ENCODE data around the gene SYNM. TPM values are rescaled to one million over a fixed set of nuclear protein-coding genes. Genes with fewer than 3 reads are reported as not detected.

SYNM gene
- total and polyA plus RNA-seq, 2 donors: 3.4 to 10.5 TPM

DNA sequence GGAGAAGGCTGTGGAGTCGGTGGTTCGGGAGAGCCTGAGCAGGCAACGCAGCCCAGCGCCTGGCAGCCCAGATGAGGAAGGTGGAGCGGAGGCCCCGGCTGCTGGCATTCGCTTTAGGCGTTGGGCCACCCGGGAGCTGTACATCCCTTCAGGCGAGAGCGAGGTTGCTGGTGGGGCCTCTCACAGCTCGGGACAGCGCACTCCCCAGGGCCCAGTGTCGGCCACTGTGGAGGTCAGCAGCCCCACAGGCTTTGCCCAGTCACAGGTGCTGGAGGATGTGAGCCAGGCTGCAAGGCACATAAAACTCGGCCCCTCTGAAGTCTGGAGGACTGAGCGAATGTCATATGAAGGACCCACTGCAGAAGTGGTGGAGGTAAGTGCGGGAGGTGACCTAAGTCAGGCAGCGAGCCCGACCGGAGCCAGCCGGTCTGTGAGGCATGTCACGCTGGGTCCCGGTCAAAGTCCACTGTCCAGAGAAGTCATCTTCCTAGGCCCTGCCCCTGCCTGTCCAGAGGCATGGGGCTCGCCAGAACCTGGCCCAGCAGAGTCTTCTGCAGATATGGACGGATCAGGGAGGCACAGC lies 26.7 kb downstream of the SYNM start:
- no peak overlapping the region for H3K4me3 ChIP-seq (ENCODE audit: low read length in 2 of 2)
- H3K36me3 ChIP-seq (ENCODE audit: control insufficient read depth in 2 of 2, insufficient read depth in 2 of 2, low read length in 1 of 2): peaks cover 0 to 3% of the 10 kb centered on the region in 2 donors
- no peaks in the 10 kb centered on the region for H3K9me3 ChIP-seq (ENCODE audit: control insufficient read depth in 2 of 2, insufficient read depth in 1 of 2, low read length in 1 of 2)
- H3K4me1 ChIP-seq (ENCODE audit: control insufficient read depth in 2 of 2, insufficient read depth in 2 of 2, low read length in 2 of 2): peaks cover 0 to 2% of the 10 kb centered on the region in 2 donors
- 97% methylated on average over 25 of the region's 25 CpGs for WGBS
- H3K27me3 ChIP-seq (ENCODE audit: control insufficient read depth in 2 of 2, insufficient read depth in 1 of 2, low read length in 1 of 2): no peaks in the 10 kb centered on the region
- H3K27ac ChIP-seq (ENCODE audit: low read depth in 1 of 2, low read length in 1 of 2): no peak overlapping the region
- DNase-seq (ENCODE audit: low read depth in 6 of 9, low spot score in 9 of 9): no peak

DNA sequence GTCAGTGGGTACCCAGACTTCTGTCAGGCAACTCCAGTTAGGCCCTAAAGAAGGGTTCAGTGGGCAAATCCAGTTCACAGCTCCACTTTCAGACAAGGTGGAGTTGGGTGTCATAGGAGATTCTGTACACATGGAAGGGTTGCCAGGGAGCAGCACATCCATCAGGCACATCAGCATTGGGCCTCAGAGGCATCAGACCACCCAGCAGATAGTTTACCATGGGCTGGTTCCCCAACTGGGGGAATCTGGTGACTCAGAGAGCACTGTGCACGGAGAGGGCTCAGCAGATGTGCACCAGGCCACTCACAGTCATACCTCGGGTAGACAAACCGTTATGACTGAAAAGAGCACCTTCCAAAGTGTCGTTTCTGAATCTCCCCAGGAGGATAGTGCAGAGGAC lies 27.2 kb downstream of the SYNM start:
- no peaks in the 10 kb centered on the region for H3K27me3 ChIP-seq (ENCODE audit: control insufficient read depth in 2 of 2, insufficient read depth in 1 of 2, low read length in 1 of 2)
- peaks cover 0 to 3% of the 10 kb centered on the region in 2 donors for H3K36me3 ChIP-seq (ENCODE audit: control insufficient read depth in 2 of 2, insufficient read depth in 2 of 2, low read length in 1 of 2)
- over 99% methylated on average over 4 of the region's 4 CpGs for WGBS
- peaks cover 0 to 2% of the 10 kb centered on the region in 2 donors for H3K4me1 ChIP-seq (ENCODE audit: control insufficient read depth in 2 of 2, insufficient read depth in 2 of 2, low read length in 2 of 2)
- no peak for DNase-seq (ENCODE audit: low read depth in 6 of 9, low spot score in 9 of 9)
- no peaks in the 10 kb centered on the region for H3K9me3 ChIP-seq (ENCODE audit: control insufficient read depth in 2 of 2, insufficient read depth in 1 of 2, low read length in 1 of 2)
- H3K27ac ChIP-seq (ENCODE audit: low read depth in 1 of 2, low read length in 1 of 2): no peak overlapping the region
- no peak overlapping the region for H3K4me3 ChIP-seq (ENCODE audit: low read length in 2 of 2)

DNA sequence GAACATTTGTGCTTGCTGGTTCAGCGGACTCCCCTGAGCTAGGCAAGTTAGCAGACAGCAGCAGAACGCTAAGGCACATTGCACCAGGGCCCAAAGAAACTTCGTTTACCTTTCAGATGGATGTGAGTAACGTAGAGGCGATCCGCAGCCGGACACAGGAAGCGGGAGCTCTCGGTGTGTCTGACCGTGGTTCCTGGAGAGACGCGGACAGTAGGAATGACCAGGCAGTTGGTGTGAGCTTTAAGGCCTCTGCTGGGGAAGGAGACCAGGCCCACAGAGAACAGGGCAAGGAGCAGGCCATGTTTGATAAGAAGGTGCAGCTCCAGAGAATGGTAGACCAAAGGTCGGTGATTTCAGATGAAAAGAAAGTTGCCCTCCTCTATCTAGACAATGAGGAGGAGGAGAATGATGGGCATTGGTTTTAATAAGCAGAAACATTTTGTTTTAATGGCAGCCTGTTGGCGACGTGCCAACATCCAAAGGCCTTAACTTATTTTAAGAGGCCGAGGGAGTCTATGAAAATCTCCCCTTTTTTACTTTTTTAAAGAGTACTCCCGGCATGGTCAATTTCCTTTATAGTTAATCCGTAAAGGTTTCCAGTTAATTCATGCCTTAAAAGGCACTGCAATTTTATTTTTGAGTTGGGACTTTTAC lies 27.9 kb downstream of the SYNM start:
- 98% methylated on average over 18 of the region's 18 CpGs for WGBS
- Histone ChIP-seq H3K27me3 (ENCODE audit: control insufficient read depth in 2 of 2, insufficient read depth in 1 of 2, low read length in 1 of 2) (no peaks in the 10 kb centered on the region), H3K36me3 (ENCODE audit: control insufficient read depth in 2 of 2, insufficient read depth in 2 of 2, low read length in 1 of 2) (peaks cover 0 to 3% of the 10 kb centered on the region in 2 donors), H3K9me3 (ENCODE audit: control insufficient read depth in 2 of 2, insufficient read depth in 1 of 2, low read length in 1 of 2) (no peaks in the 10 kb centered on the region), H3K4me1 (ENCODE audit: control insufficient read depth in 2 of 2, insufficient read depth in 2 of 2, low read length in 2 of 2) (peaks cover 0 to 2% of the 10 kb centered on the region in 2 donors), H3K4me3 (ENCODE audit: low read length in 2 of 2) (no peak overlapping the region), H3K27ac (ENCODE audit: low read depth in 1 of 2, low read length in 1 of 2) (no peak overlapping the region)
- no peak for DNase-seq (ENCODE audit: low read depth in 6 of 9, low spot score in 9 of 9)

DNA sequence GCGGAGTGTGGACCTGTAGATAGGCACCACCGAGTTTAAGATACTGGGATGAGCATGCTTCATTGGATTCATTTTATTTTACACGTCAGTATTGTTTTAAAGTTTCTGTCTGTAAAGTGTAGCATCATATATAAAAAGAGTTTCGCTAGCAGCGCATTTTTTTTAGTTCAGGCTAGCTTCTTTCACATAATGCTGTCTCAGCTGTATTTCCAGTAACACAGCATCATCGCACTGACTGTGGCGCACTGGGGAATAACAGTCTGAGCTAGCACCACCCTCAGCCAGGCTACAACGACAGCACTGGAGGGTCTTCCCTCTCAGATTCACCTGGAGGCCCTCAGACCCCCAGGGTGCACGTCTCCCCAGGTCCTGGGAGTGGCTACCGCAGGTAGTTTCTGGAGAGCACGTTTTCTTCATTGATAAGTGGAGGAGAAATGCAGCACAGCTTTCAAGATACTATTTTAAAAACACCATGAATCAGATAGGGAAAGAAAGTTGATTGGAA lies 29.5 kb downstream of the SYNM start:
- 93% methylated on average over 11 of the region's 11 CpGs for WGBS
- Histone ChIP-seq H3K27me3 (ENCODE audit: control insufficient read depth in 2 of 2, insufficient read depth in 1 of 2, low read length in 1 of 2) (no peaks in the 10 kb centered on the region), H3K4me3 (ENCODE audit: low read length in 2 of 2) (no peak overlapping the region), H3K36me3 (ENCODE audit: control insufficient read depth in 2 of 2, insufficient read depth in 2 of 2, low read length in 1 of 2) (peaks cover 0 to 3% of the 10 kb centered on the region in 2 donors), H3K9me3 (ENCODE audit: control insufficient read depth in 2 of 2, insufficient read depth in 1 of 2, low read length in 1 of 2) (no peaks in the 10 kb centered on the region), H3K4me1 (ENCODE audit: control insufficient read depth in 2 of 2, insufficient read depth in 2 of 2, low read length in 2 of 2) (peaks cover 0 to 2% of the 10 kb centered on the region in 2 donors), H3K27ac (ENCODE audit: low read depth in 1 of 2, low read length in 1 of 2) (no peak overlapping the region)
- no peak for DNase-seq (ENCODE audit: low read depth in 6 of 9, low spot score in 9 of 9)

DNA sequence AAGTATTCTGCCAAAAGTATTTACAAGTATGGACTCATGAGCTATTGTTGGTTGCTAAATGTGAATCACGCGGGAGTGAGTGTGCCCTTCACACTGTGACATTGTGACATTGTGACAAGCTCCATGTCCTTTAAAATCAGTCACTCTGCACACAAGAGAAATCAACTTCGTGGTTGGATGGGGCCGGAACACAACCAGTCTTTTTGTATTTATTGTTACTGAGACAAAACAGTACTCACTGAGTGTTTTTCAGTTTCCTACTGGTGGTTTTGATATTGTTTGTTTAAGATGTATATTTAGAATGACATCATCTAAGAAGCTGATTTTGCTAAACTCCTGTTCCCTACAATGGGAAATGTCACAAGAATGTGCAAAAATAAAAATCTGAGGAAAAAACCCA lies 30.3 kb downstream of the SYNM start:
- Histone ChIP-seq H3K36me3 (ENCODE audit: control insufficient read depth in 2 of 2, insufficient read depth in 2 of 2, low read length in 1 of 2) (no peaks in the 10 kb centered on the region), H3K4me1 (ENCODE audit: control insufficient read depth in 2 of 2, insufficient read depth in 2 of 2, low read length in 2 of 2) (peaks cover 0 to 2% of the 10 kb centered on the region in 2 donors)
- WGBS: 88% methylated on average over 4 of the region's 4 CpGs

DNA sequence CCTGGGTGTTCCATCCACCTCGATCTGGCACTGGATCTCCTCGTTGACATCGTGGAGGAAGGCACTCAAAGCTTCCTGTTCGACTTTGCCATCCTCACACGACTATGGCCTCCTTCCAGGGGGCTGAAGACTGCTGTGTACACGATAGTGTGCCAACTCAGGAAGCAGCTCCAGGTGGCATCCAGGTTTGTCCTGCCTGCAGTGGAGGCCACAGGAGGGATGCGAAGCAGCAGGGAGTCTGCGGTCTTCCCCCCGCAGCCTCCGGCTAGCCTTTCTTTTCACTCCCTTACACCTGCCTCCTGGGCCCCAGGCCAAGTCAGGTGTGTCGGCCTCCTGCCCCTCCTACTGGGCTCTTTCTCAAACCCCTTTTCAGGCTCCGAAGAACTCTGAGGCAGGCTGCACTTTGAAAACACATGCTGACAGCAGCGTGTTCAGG lies 32.2 kb downstream of the SYNM start:
- Histone ChIP-seq H3K4me3 (ENCODE audit: low read length in 2 of 2) (no peak overlapping the region), H3K27ac (ENCODE audit: low read depth in 1 of 2, low read length in 1 of 2) (no peak overlapping the region), H3K4me1 (ENCODE audit: control insufficient read depth in 2 of 2, insufficient read depth in 2 of 2, low read length in 2 of 2) (peaks cover 0 to 2% of the 10 kb centered on the region in 2 donors), H3K36me3 (ENCODE audit: control insufficient read depth in 2 of 2, insufficient read depth in 2 of 2, low read length in 1 of 2) (no peaks in the 10 kb centered on the region), H3K27me3 (ENCODE audit: control insufficient read depth in 2 of 2, insufficient read depth in 1 of 2, low read length in 1 of 2) (no peaks in the 10 kb centered on the region), H3K9me3 (ENCODE audit: control insufficient read depth in 2 of 2, insufficient read depth in 1 of 2, low read length in 1 of 2) (no peaks in the 10 kb centered on the region)
- 96% methylated on average over 13 of the region's 13 CpGs for WGBS
- peak in 1 of 9 donors; percentile 3 for DNase-seq (ENCODE audit: low read depth in 6 of 9, low spot score in 9 of 9)

More for the DNA sequence above, 30.3 kb downstream of the SYNM start:
- no peaks in the 10 kb centered on the region for H3K27me3 ChIP-seq (ENCODE audit: control insufficient read depth in 2 of 2, insufficient read depth in 1 of 2, low read length in 1 of 2)
- no peaks in the 10 kb centered on the region for H3K9me3 ChIP-seq (ENCODE audit: control insufficient read depth in 2 of 2, insufficient read depth in 1 of 2, low read length in 1 of 2)
- H3K4me3 ChIP-seq (ENCODE audit: low read length in 2 of 2): no peak overlapping the region
- no peak overlapping the region for H3K27ac ChIP-seq (ENCODE audit: low read depth in 1 of 2, low read length in 1 of 2)
- no peak for DNase-seq (ENCODE audit: low read depth in 6 of 9, low spot score in 9 of 9)

DNA sequence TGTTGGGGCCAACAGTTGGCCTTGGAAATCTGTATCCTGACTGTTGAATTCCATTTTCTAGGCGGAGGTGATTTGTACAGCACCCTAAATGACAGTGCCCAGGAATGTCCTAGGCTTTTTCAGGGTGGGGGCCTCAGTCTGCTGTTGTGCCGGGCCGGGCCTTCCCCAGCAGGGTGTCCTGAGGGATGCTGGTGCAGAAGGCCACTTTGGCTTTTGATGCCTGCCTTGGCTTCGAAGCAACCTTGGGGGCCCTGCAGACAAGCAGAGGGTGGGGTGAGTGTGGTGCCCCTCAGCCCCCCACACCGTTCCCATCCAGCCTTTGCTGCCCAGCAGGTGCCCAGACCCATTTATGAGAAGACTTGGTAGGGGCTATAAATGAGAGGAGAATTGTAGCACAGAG lies 33.0 kb downstream of the SYNM start:
- no peaks in the 10 kb centered on the region for H3K27me3 ChIP-seq (ENCODE audit: control insufficient read depth in 2 of 2, insufficient read depth in 1 of 2, low read length in 1 of 2)
- no peak for DNase-seq (ENCODE audit: low read depth in 6 of 9, low spot score in 9 of 9)
- 97% methylated on average over 5 of the region's 5 CpGs for WGBS
- no peaks in the 10 kb centered on the region for H3K9me3 ChIP-seq (ENCODE audit: control insufficient read depth in 2 of 2, insufficient read depth in 1 of 2, low read length in 1 of 2)
- no peaks in the 10 kb centered on the region for H3K36me3 ChIP-seq (ENCODE audit: control insufficient read depth in 2 of 2, insufficient read depth in 2 of 2, low read length in 1 of 2)
- H3K4me1 ChIP-seq (ENCODE audit: control insufficient read depth in 2 of 2, insufficient read depth in 2 of 2, low read length in 2 of 2): no peaks in the 10 kb centered on the region
- no peak overlapping the region for H3K4me3 ChIP-seq (ENCODE audit: low read length in 2 of 2)
- H3K27ac ChIP-seq (ENCODE audit: low read depth in 1 of 2, low read length in 1 of 2): no peak overlapping the region

DNA sequence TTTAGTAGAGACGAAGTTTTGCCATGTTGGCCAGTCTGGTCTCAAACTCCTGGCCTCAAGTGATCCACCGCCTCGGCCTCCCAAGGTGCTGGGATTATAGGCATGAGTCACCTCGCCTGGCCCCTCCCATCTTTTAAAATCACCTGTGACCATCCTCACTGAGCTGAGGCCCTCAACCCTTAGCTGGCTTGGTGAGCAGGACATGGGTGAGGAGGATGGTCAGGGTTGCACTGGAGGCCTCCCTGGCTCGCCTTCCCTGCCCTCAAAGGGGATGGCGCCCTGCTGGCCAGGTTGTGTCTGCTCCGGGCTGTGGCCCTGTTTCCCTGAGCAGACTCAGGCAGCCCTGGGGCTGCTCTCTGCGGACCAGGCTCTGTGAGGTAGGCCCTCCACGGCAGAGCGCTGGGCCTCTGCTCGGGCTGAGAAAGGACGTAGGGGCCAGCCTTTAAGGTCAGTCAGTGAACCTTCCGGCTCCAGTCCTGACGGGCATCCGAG lies 33.7 kb downstream of the SYNM start:
- WGBS: 98% methylated on average over 15 of the region's 15 CpGs
- H3K4me3 ChIP-seq (ENCODE audit: low read length in 2 of 2): no peak overlapping the region
- no peaks in the 10 kb centered on the region for H3K36me3 ChIP-seq (ENCODE audit: control insufficient read depth in 2 of 2, insufficient read depth in 2 of 2, low read length in 1 of 2)
- no peak for DNase-seq (ENCODE audit: low read depth in 6 of 9, low spot score in 9 of 9)
- H3K9me3 ChIP-seq (ENCODE audit: control insufficient read depth in 2 of 2, insufficient read depth in 1 of 2, low read length in 1 of 2): no peaks in the 10 kb centered on the region
- H3K4me1 ChIP-seq (ENCODE audit: control insufficient read depth in 2 of 2, insufficient read depth in 2 of 2, low read length in 2 of 2): no peaks in the 10 kb centered on the region
- H3K27me3 ChIP-seq (ENCODE audit: control insufficient read depth in 2 of 2, insufficient read depth in 1 of 2, low read length in 1 of 2): no peaks in the 10 kb centered on the region
- H3K27ac ChIP-seq (ENCODE audit: low read depth in 1 of 2, low read length in 1 of 2): no peak overlapping the region

DNA sequence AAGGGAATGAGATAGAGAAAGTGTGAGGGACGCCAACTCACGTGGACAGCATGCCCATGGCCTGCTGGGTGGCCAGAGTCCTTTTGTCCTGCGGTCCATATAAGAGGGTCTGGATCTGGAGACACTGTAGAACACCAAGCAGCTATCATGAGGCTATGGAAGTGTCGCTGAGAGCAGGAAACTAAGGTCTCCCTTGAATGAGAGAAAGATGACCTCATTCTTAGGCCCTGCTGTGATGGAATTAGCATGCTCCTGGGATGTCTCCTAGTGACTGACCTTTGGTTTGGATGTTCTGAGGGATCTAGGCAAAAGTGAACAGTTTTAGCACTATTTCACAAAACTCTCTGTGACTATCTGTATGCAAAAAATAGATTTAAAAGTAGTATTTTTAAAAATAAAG lies 34.4 kb downstream of the SYNM start:
- no peak overlapping the region for H3K4me3 ChIP-seq (ENCODE audit: low read length in 2 of 2)
- H3K27ac ChIP-seq (ENCODE audit: low read depth in 1 of 2, low read length in 1 of 2): no peak overlapping the region
- H3K9me3 ChIP-seq (ENCODE audit: control insufficient read depth in 2 of 2, insufficient read depth in 1 of 2, low read length in 1 of 2): no peaks in the 10 kb centered on the region
- no peaks in the 10 kb centered on the region for H3K27me3 ChIP-seq (ENCODE audit: control insufficient read depth in 2 of 2, insufficient read depth in 1 of 2, low read length in 1 of 2)
- H3K36me3 ChIP-seq (ENCODE audit: control insufficient read depth in 2 of 2, insufficient read depth in 2 of 2, low read length in 1 of 2): no peaks in the 10 kb centered on the region
- no peaks in the 10 kb centered on the region for H3K4me1 ChIP-seq (ENCODE audit: control insufficient read depth in 2 of 2, insufficient read depth in 2 of 2, low read length in 2 of 2)
- 96% methylated on average over 4 of the region's 4 CpGs for WGBS
- DNase-seq (ENCODE audit: low read depth in 6 of 9, low spot score in 9 of 9): no peak

All from thymus (tissue), 11 donors.